Endothelial cell of umbilical vein (primary cell): ENCODE results near the gene AAGAB. TPM values are rescaled to one million over a fixed set of nuclear protein-coding genes. Genes with fewer than 3 reads are reported as not detected.

ENCODE experiments used
- BruUV-seq: library from RNA; stranded (reverse); fragments of 400-500 nt; replicated peaks from 2 replicates; lab custom pipeline; 2021; lab: Mats Ljungman, UMichigan
- CTCF ChIA-PET: fragments of 300-600, 350-600 bp; sonication (Branson Sonifier 250); formaldehyde crosslinking; loops from one replicate; lab custom pipeline; 2021; ENCODE audit warnings: antibody characterized with exemption, inconsistent platforms; lab: Charles Lee
- POLR2A ChIA-PET: fragments of 300-600, 350-600 bp; sonication (Branson Sonifier 250); formaldehyde crosslinking; loops from one replicate; lab custom pipeline; 2021; ENCODE audit warnings: antibody characterized with exemption, inconsistent platforms; lab: Charles Lee
- DNase-seq: peaks from one replicate; pipeline ENCODE4 v3.0.0-alpha.2; 2011; ENCODE audit warnings: low read depth, low spot score
- FAIRE-seq: peaks from 2 replicates; lab custom pipeline; 2011; peaks lifted over from hg19 to GRCh38; lab: Jason Lieb, UNC
- H2AFZ ChIP-seq: 2 replicates; pipeline ENCODE4 v1.6.0; 2012; ENCODE audit warnings: low read depth, low read length, control low read depth, inconsistent platforms
- H3K27ac ChIP-seq: 2 replicates; pipeline ENCODE4 v1.5.1; 2011; ENCODE audit warnings: low read depth, mild to moderate bottlenecking, control low read depth, low read length, moderate library complexity; ENCODE audit not compliant: insufficient read depth
- H3K27me3 ChIP-seq, 2 experiments: 2 replicates each; pipeline versions ENCODE4 v1.6.0 to v1.6.1; 2011; ENCODE audit warnings: low read length in 2 of 2, mixed read lengths in 1 of 2; ENCODE audit not compliant: control insufficient read depth in 2 of 2, insufficient read depth in 2 of 2
- H3K36me3 ChIP-seq, 2 experiments: 2 replicates in 1 of 2; 3 replicates in 1 of 2; pipeline ENCODE4 v1.5.1; 2011; ENCODE audit warnings: low read length in 2 of 2, mild to moderate bottlenecking in 1 of 2, moderate library complexity in 1 of 2; ENCODE audit not compliant: control insufficient read depth in 2 of 2, insufficient read depth in 2 of 2; ENCODE audit errors: extremely low read depth in 1 of 2
- H3K4me1 ChIP-seq: 3 replicates; pipeline ENCODE4 v1.5.1; 2011; ENCODE audit warnings: mild to moderate bottlenecking, low read length; ENCODE audit not compliant: control insufficient read depth, insufficient read depth; ENCODE audit errors: extremely low read depth
- H3K4me2 ChIP-seq: 2 replicates; pipeline ENCODE4 v1.6.1; 2011; ENCODE audit warnings: low read length, control low read depth, mixed read lengths; ENCODE audit not compliant: insufficient read depth
- H3K4me3 ChIP-seq, 3 experiments: fragments of 200-600 bp in 1 of 3; sonication (generic), shearing (Covaris generic) in 1 of 3; replicated peaks in 1 of 3; 2 replicates each; pipeline ENCODE4 v1.5.1; 2011 to 2016; ENCODE audit warnings: control low read depth in 3 of 3, low read length in 3 of 3, mild to moderate bottlenecking in 2 of 3, inconsistent platforms in 1 of 3, low read depth in 1 of 3, moderate library complexity in 1 of 3; ENCODE audit not compliant: insufficient read depth in 1 of 3
- H3K79me2 ChIP-seq: 2 replicates; pipeline ENCODE4 v1.6.0; 2012; ENCODE audit warnings: low read length, inconsistent platforms; ENCODE audit not compliant: control insufficient read depth, insufficient read depth
- H3K9ac ChIP-seq: replicated peaks from 2 replicates; pipeline ENCODE3; 2011; ENCODE audit warnings: low read length, control low read depth; ENCODE audit not compliant: insufficient read depth; ENCODE audit errors: extremely low read depth
- H3K9me1 ChIP-seq: replicated peaks from 3 replicates; pipeline ENCODE4 v1.6.0; 2011; ENCODE audit warnings: mild to moderate bottlenecking, low read length; ENCODE audit not compliant: control insufficient read depth, insufficient read depth; ENCODE audit errors: extremely low read depth
- H3K9me3 ChIP-seq: replicated peaks from 2 replicates; pipeline ENCODE4 v1.5.1; 2012; ENCODE audit warnings: low read length, inconsistent platforms; ENCODE audit not compliant: control insufficient read depth, insufficient read depth
- H4K20me1 ChIP-seq: replicated peaks from 2 replicates; pipeline ENCODE3; 2011; ENCODE audit warnings: mild to moderate bottlenecking, low read length; ENCODE audit not compliant: control insufficient read depth, insufficient read depth; ENCODE audit errors: extremely low read depth
- EZH2 ChIP-seq: IDR thresholded peaks from 2 replicates; pipeline ENCODE4 v1.6.1; 2012; ENCODE audit warnings: borderline replicate concordance, low read depth, mild to moderate bottlenecking, moderate library complexity, low read length, inconsistent platforms; ENCODE audit not compliant: severe bottlenecking
- FOS ChIP-seq: IDR thresholded peaks from 2 replicates; pipeline ENCODE4 v1.6.1; 2011; ENCODE audit warnings: mild to moderate bottlenecking, low read length, moderate library complexity, borderline replicate concordance; ENCODE audit not compliant: insufficient read depth
- GATA2 ChIP-seq: IDR thresholded peaks from 2 replicates; pipeline ENCODE4 v1.7.0; 2011; ENCODE audit warnings: low read depth, mild to moderate bottlenecking, moderate library complexity, mixed read lengths, low read length; ENCODE audit not compliant: insufficient read length, insufficient read depth
- JUN ChIP-seq: IDR thresholded peaks from 2 replicates; pipeline ENCODE4 v1.6.1; 2011; ENCODE audit warnings: borderline replicate concordance, low read depth; ENCODE audit not compliant: insufficient read length, insufficient read depth
- MAX ChIP-seq: IDR thresholded peaks from 2 replicates; pipeline ENCODE4 v1.6.1; 2011; ENCODE audit not compliant: insufficient read depth, insufficient read length
- MYC ChIP-seq: IDR thresholded peaks from one replicate; pipeline ENCODE4 v1.6.1; 2011; ENCODE audit warnings: mild to moderate bottlenecking, low read depth, low read length
- POLR2A ChIP-seq: IDR thresholded peaks from 2 replicates; pipeline ENCODE4 v1.6.1; 2012; ENCODE audit warnings: low read depth, mild to moderate bottlenecking, control low read depth, low read length
- POLR2AphosphoS5 ChIP-seq: IDR thresholded peaks from 2 replicates; pipeline ENCODE4 v1.6.1; 2012; ENCODE audit warnings: low read depth, mild to moderate bottlenecking, control low read depth, low read length, moderate library complexity; ENCODE audit not compliant: insufficient read depth
- dilution Hi-C: fragments of 300-500 bp; cut with MboI; formaldehyde crosslinking; loops from one replicate; pipeline ENCODE4 v1.15.0; 2019; ENCODE audit warnings: low sequenced_read_pairs; ENCODE audit not compliant: extremely low pct_ligation_motif_present
- intact Hi-C: fragments of 100-400 bp; cut with micrococcal nuclease; formaldehyde crosslinking; loops from one replicate; pipeline ENCODE4 v1.10.0; 2022
- polyA plus RNA-seq, 4 experiments: library from polyadenylated mRNA; depleted of rRNA in 3 of 4; stranded (reverse) in 3 of 4; unstranded in 1 of 4; fragments of >200 nt; gene quantifications; 2 replicates each; pipeline versions ENCODE4 v1.2.1 to v1.2.3, GENCODE V29; 2011 to 2012; ENCODE audit warnings: missing spikeins in 1 of 4
- total RNA-seq: library from RNA; stranded (reverse); gene quantifications from 2 replicates; pipeline ENCODE4 v1.2.3, GENCODE V29; 2021
- TF ChIP-seq, protein P1 (sequence below), 2 donors: IDR thresholded peaks; 1 replicate in 1 of 2; 2 replicates in 1 of 2; pipeline ENCODE4 v1.5.1; 2011; ENCODE audit warnings: low read length in 2 of 2, mild to moderate bottlenecking in 2 of 2, moderate library complexity in 2 of 2, control low read depth in 1 of 2, inconsistent platforms in 1 of 2, low read depth in 1 of 2; ENCODE audit not compliant: insufficient read depth in 1 of 2; ENCODE audit errors: extremely low read depth in 1 of 2

The AAGAB gene
- total and polyA plus RNA-seq, 2 donors (not counting 3 experiments of a cell fraction or from before 2014, with no cell fraction given): 21.2 to 42.6 TPM

DNA sequence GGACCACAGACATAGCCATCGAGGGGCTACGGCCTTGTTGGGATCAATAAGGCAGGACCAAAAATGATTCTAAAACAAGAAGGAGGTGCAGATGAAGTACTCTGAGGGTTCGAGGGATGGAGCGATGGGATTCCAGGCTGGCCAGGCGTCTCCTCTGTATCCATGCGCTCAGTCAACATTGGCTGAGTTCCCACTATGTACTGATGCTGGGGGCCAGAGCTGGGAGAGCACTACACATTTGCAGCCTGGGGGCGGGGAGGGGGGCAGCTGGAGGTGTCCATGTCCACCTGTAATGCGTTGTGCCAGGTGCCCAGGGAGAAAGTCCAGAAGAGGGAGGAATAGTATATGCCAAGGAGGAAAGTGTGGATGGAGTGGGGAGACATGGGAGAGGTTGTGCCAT is 81.5 kb downstream of the AAGAB start:
- FAIRE-seq: no peak
- H3K4me2 ChIP-seq: no peak overlapping the region
- no peaks in the 10 kb centered on the region for H3K9me1 ChIP-seq
- H3K79me2 ChIP-seq: peaks cover 68% of the 10 kb centered on the region
- no peak overlapping the region for H3K4me3 ChIP-seq
- H3K36me3 ChIP-seq: peaks cover 14 to 21% of the 10 kb centered on the region in 2 experiments
- no peak for DNase-seq
- POLR2A ChIA-PET: no interaction called here
- no peak overlapping the region for H3K9ac ChIP-seq
- TF ChIP-seq EZH2: no peak
- TF ChIP-seq MAX: no peak
- TF ChIP-seq POLR2AphosphoS5: no peak
- TF ChIP-seq POLR2A: no peak
- TF ChIP-seq, protein P1, sequence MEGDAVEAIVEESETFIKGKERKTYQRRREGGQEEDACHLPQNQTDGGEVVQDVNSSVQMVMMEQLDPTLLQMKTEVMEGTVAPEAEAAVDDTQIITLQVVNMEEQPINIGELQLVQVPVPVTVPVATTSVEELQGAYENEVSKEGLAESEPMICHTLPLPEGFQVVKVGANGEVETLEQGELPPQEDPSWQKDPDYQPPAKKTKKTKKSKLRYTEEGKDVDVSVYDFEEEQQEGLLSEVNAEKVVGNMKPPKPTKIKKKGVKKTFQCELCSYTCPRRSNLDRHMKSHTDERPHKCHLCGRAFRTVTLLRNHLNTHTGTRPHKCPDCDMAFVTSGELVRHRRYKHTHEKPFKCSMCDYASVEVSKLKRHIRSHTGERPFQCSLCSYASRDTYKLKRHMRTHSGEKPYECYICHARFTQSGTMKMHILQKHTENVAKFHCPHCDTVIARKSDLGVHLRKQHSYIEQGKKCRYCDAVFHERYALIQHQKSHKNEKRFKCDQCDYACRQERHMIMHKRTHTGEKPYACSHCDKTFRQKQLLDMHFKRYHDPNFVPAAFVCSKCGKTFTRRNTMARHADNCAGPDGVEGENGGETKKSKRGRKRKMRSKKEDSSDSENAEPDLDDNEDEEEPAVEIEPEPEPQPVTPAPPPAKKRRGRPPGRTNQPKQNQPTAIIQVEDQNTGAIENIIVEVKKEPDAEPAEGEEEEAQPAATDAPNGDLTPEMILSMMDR (IDR thresholded peaks at IDR 0.05; ENCODE audit: extremely low read depth in 1 of 2, insufficient read depth in 1 of 2, low read depth in 1 of 2, low read length in 2 of 2): no peak
- no peak for TF ChIP-seq MYC
- no peak for TF ChIP-seq FOS
- no peak for TF ChIP-seq GATA2
- TF ChIP-seq JUN: no peak
- H3K9me3 ChIP-seq: no peaks in the 10 kb centered on the region
- H3K27ac ChIP-seq: no peak overlapping the region
- intact Hi-C loops: no loop called here
- CTCF ChIA-PET: interaction anchor here (1.6 kb wide), 1 partner anchor 11 kb away, joined by 5 read pairs; no protein-coding TSS in a partner anchor
- peaks cover 47% of the 10 kb centered on the region for H3K4me1 ChIP-seq
- dilution Hi-C loops: no loop called here
- H3K27me3 ChIP-seq: no peaks in the 10 kb centered on the region
- H2AFZ ChIP-seq: no peak overlapping the region
- BruUV-seq: no TSS peak
- no peaks in the 10 kb centered on the region for H4K20me1 ChIP-seq
